Measurements from ENCODE around the gene NFAT5. TPM values are rescaled to one million over a fixed set of nuclear protein-coding genes. Genes with fewer than 3 reads are reported as not detected.

The NFAT5 gene
- total RNA-seq, 1 donor from 2014 or later, result 10.0 TPM

GRCh38 chr16:69701452-69701851 is 135.7 kb downstream of the NFAT5 start:
- DNase-seq (ENCODE audit: low spot score), result no peak
- ATAC-seq, result no peak

- no peak for ATAC-seq
- no peak for DNase-seq (ENCODE audit: low spot score)
These were observed 136.1 kb downstream of the NFAT5 start for GRCh38 chr16:69701866-69702265.

GRCh38 chr16:69703638-69704037 is 137.9 kb downstream of the NFAT5 start:
- no peak for DNase-seq (ENCODE audit: low spot score)
- ATAC-seq, result no peak

DNA sequence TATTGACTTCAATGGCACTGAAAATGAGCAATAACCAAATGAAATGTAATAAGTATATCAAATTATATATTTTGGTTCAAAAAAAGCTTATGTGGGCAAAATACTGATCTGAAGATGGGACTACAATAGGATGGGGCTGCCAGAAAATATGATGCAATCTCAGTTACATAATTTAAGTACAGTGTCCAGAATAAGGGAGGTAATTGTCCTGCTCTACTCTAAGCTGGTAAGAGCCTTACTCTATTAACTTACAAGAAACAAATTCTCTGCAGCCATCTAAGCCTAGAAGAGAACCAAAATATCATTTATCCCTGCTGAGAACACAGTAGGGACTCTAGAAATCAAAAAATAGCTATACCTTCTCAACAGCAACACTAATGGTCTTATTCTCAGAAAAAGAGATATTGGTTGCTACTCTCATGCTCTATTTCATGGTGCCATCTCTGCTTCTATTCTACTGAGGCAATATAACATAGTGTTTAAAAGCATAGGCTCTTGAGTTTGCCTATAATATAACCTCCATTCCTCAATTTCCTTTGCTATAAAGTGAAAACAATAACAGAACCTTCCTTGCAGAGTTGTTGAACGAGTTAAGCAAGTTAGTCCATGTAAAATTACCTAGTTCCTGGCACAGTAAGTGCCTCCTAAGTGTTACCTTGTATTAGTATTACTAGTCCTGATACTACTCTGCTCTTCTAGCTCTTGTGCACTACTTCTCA is 140.6 kb downstream of the NFAT5 start:
- ATAC-seq (peak; percentile 43), DNase-seq (ENCODE audit: low spot score) (no peak)

DNA sequence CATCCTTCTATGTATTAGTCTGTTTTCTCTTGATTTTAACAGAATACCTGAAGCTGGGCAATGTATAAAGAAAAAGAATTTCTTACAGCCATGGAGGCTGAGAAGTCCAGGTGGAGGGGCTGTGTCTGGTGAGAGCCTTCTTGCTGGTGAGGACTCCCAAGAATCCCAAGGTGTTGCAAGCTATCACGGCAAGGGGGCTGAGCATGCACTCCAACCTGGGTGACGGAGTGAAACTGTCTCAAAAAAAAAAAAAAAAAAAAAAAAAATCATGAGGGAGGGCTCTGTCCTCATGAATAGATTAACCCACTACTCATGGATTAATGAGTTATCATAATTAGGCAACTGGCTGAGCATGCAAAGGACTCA is 141.2 kb downstream of the NFAT5 start:
- DNase-seq (ENCODE audit: low spot score), result no peak
- no peak for ATAC-seq

- DNase-seq (ENCODE audit: low spot score), result no peak
- ATAC-seq, result no peak
These were observed 142.3 kb downstream of the NFAT5 start for GRCh38 chr16:69707920-69708683.

DNA sequence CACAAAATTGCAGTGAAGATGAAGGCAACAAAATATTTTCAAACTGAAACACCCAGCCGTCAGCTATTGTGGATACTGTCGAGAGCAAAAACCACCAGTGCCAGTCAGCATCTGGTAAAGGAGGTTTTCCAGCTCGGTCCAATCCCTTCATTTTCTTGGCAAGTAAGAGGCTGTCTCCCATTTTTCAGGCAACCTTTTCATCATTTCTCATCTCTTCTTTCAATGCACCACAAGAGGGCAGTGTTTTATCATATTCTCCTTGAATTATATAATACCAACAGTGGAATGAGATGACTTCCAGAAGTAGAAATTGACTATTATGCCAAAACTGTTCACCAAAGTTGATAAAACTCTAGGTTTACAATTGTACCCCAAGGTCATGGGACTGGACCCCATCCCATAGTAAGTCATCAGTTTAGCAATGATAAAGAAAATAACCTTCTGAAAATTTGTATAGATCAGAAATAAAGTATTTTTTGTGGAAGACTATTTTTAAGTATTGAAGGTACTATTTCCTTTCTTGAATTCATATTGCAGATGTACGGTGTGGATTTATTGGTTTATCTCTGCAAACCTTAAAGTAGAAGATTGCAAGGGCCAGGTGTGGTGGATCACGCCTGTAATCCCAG is 143.8 kb downstream of the NFAT5 start:
- peak; percentile 88 for ATAC-seq
- no peak for DNase-seq (ENCODE audit: low spot score)

DNA sequence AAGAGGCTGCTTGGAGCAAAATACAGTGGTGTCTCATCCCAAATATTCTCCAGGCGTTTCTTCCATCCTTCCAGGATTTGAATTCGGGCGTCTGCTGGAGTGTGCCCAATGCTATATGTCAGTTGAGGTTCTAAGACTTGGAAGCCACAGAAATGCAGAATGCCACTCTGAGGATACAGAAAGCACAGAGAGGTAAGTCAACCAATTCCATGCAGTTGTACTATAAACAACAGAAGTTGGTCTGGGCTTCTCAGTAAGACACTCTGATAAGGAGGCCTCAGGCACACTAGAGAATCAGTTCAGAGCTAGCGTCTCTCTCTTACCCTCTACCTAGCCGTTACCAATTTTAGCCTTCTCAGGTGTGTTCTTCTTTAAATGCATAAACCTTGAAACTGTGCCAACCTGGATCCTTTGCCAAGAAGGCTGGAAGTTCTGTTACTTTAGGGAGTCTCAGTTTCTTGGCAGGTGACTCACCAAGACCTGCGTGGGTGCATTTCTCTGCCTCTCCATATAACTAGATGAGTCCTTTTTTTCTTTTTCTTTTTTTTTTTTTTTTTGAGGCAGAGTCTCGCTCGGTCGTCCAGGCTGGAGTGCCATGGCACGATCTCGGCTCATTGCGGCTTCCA is 145.5 kb downstream of the NFAT5 start:
- DNase-seq (ENCODE audit: low spot score), result no peak
- no peak for ATAC-seq

- no peak for ATAC-seq
These were observed 146.5 kb downstream of the NFAT5 start for GRCh38 chr16:69712277-69712676.

GRCh38 chr16:69712914-69713581 is 147.3 kb downstream of the NFAT5 start:
- ATAC-seq (no peak), DNase-seq (ENCODE audit: low spot score) (no peak)

More at GRCh38 chr16:69712277-69712676, 146.5 kb downstream of the NFAT5 start:
- DNase-seq (ENCODE audit: low spot score), result no peak

DNA sequence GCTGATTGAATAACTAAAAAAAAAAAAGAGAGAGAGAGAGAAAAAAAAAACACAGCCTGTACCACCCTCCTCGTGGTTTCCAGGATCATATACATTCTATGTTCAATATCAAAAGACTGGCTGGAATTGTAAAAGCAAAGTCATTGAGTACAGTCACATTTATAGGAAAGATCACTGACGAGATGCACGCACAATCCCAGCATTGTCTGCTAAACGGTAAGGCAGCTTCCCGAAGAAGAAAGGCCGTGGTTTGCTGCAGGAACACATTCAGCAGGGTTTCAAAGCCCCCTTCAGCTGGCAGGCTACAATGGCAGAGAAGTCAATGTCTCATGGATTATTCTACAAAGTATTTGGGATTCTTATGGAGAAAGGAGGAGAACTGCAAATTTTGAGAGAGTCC is 151.3 kb downstream of the NFAT5 start:
- DNase-seq (ENCODE audit: low spot score), result peak; percentile 3
- ATAC-seq, result no peak

GRCh38 chr16:69718111-69718764 is 152.5 kb downstream of the NFAT5 start:
- peak; percentile 10 for DNase-seq (ENCODE audit: low spot score)
- no peak for ATAC-seq

DNA sequence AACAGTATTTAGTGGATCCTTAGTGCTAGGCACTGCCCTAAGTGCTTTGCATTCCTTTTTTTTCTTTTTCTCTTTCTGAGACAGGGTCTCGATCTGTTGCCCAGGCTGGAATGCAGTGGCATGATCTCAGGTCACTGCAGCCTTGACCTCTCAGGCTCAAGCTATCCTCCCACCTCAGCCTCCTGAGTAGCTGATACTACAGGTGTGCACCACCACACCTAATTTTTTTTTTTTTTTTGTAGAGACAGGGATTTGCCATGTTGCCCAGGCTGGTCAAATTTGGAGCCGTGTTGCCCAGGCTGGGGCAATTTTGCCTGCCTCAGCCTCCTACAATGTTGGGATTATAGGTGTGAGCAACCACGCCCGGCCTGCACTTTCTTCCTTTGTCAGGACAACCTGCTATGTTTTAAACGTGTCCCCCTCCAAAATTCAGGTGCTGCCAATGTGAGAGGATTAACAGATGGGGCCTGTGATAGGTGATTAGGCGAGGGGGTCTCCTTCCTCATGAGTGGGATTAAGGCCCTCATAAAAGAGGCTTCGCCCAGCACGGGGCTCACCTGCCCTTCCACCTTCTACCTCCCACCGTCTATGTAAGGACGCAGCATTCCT is 155.2 kb downstream of the NFAT5 start:
- ATAC-seq, result no peak
- peak; percentile 26 for DNase-seq (ENCODE audit: low spot score)

DNA sequence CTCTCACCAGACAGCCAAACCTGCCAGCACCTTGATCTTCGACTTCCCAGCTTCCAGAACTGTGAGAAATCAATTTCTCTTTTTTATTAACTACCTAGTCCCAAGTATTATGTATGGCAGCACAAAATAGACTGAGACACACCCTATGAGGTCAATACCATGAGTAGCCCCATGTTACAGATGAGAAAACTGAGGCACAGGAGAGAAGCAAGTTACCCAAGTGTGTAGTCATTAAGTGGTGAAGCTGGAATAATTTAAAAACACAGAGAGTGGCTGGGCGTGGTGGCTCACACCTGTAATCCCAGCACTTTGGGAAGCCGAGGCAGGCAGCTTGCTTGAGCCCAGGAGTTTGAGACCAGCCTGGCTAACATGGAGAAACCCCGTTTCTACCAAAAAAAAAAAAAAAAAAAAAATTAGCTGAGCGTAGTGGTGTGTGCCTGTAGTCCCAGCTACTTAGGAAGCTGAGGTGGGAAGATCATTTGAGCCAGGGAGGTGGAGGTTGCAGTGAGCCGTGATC is 155.7 kb downstream of the NFAT5 start:
- DNase-seq (ENCODE audit: low spot score) (no peak), ATAC-seq (no peak)

DNA sequence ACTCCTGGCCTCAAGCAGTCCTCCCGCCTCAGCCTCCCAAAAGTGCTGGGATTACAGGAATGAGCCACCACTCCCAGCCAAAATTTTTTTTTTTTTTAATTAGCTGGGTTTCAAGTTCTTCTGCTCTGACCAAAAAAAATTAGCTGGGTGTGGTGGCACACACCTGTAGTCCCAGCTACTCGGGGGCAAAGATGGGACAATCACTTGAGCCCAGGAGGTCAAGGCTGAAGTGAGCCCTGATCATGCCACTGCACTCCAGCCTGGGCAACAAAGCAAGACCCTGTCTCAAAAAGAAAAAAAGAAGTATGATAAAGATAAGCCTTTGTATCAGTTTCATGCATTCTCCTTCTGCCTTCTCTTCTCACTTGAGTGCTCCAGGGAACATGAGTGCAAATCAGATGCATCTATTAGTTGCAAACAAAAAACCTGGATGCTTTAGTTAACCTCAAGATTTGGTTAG is 158.7 kb downstream of the NFAT5 start:
- no peak for DNase-seq (ENCODE audit: low spot score)
- ATAC-seq, result no peak

DNA sequence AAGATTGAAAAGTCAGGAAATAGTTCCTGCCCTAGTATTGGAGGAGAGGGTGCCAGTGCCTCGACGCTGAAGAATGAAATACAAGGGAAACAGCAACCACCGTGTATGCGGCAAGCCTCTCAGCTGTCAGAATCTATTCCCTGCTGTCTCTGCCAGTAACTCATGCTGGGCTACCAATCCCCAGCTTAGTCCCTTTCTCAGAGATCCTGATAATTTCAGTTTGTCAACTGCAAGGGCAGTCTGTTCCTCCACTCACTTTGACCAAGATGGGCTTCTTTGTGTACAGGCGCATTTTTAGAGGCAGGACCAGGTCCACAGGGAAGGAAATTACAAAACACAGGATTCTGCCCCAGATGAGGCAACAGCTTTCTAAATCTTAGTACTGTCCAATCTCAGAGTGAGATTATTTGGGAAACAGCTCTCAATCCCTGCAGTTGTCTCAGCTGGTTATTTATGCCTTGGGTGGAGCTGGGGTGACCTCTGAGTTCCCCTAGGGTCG is 159.3 kb downstream of the NFAT5 start:
- DNase-seq (ENCODE audit: low spot score) (no peak), ATAC-seq (no peak)

DNA sequence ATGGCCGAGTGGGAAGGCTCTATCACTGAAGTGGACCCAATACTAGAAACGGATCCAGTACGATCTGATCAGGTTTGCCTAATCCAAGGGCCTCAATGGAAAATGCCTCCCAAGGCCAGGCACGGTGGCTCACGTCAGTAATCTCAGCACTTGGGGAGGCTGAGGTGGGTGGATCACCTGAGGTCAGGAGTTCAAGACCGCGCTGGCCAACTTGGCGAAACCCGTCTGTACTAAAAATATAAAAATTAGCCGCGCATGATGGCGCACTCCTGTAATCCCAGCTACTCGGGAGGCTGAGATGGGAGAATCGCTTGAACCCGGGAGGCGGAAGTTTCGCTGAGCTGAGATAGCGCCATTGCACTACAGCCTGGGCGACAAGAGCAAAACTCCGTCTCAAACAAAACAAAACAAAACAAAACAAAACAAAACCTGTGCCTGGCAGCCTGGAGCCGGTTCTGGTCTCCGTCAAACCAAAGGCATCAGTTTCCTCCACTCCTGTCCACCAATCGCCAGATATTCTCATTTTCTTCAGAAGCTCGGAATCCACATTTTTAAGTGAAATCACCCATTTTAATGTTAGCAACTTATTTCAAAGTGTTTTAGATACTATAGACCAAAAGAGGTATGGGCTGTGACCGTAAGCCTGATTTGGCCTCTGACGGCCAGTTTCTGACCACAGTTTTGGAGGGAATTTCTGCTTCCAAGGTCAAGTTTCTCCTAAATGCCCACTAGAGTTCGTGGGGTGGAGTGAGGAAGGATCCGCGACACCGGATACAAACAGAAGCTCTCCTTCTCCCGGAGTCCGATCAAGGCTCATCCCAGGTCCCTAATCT is 159.9 kb downstream of the NFAT5 start:
- DNase-seq (ENCODE audit: low spot score) (no peak), ATAC-seq (no peak)

DNA sequence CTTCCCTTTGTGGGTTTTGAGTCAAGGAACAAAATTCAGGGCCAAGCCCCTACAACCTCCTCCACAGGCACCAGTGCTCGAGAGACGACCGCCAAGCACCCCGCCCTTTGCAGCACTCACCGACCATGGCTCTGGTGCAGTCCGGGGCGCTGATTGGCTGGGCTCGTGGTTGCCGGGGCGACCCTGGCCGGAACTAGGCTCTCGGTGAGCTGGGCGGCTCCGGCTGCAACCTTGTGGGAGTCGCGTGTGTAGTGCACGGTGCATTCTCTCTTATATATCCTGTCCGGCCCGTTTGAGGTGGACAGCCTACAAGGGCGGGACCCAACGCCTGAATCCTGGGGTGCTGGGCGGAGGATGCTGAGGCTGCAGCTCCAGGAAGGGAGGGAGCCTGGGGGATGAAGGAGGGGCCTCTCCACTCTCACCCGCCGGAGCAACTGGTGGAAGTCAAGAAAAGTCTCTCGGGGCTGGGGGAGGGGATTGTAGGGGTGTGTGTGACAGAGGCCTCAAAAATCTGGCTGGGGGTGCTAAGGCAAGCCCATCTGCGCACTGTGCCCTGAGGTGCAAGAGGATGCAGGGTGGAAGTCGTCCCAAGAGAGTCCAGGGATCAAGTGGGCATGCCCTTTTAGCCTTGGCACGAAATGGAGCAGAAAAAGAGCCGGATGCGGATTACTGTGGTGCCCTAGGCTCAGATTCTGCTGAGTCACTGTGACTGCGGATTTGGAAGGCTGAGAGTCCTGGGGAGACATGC is 160.7 kb downstream of the NFAT5 start, which contains the start of gene NQO1:
TSS of gene NQO1 (minus strand) at position 248 of the 748 bp plus-strand sequence. CDS start at position 127, 121 bp downstream.
- ATAC-seq, result peak; percentile 88
- DNase-seq (ENCODE audit: low spot score), result peak; percentile 76
